HepG2 (cell line): ENCODE results near the gene COMT. TPM values are rescaled to one million over a fixed set of nuclear protein-coding genes. Genes with fewer than 3 reads are reported as not detected.
A peak's percentile ranks its signal among the peaks of the same experiment; 100 is the strongest.

Experiments
- CBFB ChIP-seq: sonication (generic); formaldehyde crosslinking; IDR thresholded peaks from 2 replicates; pipeline ENCODE4 v1.4.0; 2020; ENCODE audit warnings: missing genetic modification reagents
- E2F2 ChIP-seq: sonication (generic); formaldehyde crosslinking; IDR thresholded peaks from 2 replicates; pipeline ENCODE4 v1.4.0; 2020; ENCODE audit warnings: missing genetic modification reagents, borderline replicate concordance
- ELF1 ChIP-seq: sonication (generic); formaldehyde crosslinking; IDR thresholded peaks from 2 replicates; pipeline ENCODE4 v1.4.0; 2020; ENCODE audit warnings: missing genetic modification reagents
- ERF ChIP-seq: IDR thresholded peaks from 2 replicates; pipeline ENCODE4 v1.6.1; 2018; ENCODE audit warnings: missing biosample characterization, missing genetic modification reagents
- HNRNPLL ChIP-seq: fragments of 200-400 bp; formaldehyde crosslinking; IDR thresholded peaks from 2 replicates; pipeline ENCODE4 v1.6.1; 2017; ENCODE audit warnings: mild to moderate bottlenecking, low read depth, low read length; ENCODE audit not compliant: poor library complexity, severe bottlenecking
- KDM2A ChIP-seq: sonication (generic); formaldehyde crosslinking; IDR thresholded peaks from 2 replicates; pipeline ENCODE4 v1.4.0; 2020; ENCODE audit warnings: low read depth, missing genetic modification reagents, borderline replicate concordance
- MAFK ChIP-seq, 2 experiments: IDR thresholded peaks in 1 of 2; conservative IDR thresholded peaks in 1 of 2; 2 replicates each; pipeline ENCODE4 v1.6.1; 2011; ENCODE audit warnings: improper control_type of control experiment in 2 of 2, low read length in 2 of 2
- NFYB ChIP-seq: sonication (generic); formaldehyde crosslinking; IDR thresholded peaks from 2 replicates; pipeline ENCODE4 v1.4.0; 2020; ENCODE audit warnings: missing genetic modification reagents
- NONO ChIP-seq, 2 experiments: fragments of 450-650 bp in 1 of 2; sonication (generic) in 1 of 2; formaldehyde crosslinking in 1 of 2; IDR thresholded peaks in 1 of 2; conservative IDR thresholded peaks in 1 of 2; 2 replicates each; pipeline versions ENCODE4 v1.6.1 to v1.8.0; 2017 to 2022; ENCODE audit warnings: mild to moderate bottlenecking in 1 of 2, missing genetic modification reagents in 1 of 2, moderate library complexity in 1 of 2
- PPARG ChIP-seq: conservative IDR thresholded peaks from 2 replicates; pipeline ENCODE4 v1.6.1; 2016; ENCODE audit warnings: missing biosample characterization, missing genetic modification reagents
- SIN3A ChIP-seq: IDR thresholded peaks from 2 replicates; pipeline ENCODE4 v1.6.1; 2011; ENCODE audit warnings: low read depth, mild to moderate bottlenecking, control low read depth, low read length, borderline replicate concordance
- ZHX2 ChIP-seq, 2 experiments: sonication (generic) in 1 of 2; formaldehyde crosslinking in 1 of 2; IDR thresholded peaks; 2 replicates each; pipeline versions ENCODE4 v1.6.1 to v1.9.0; 2014 to 2022; ENCODE audit warnings: antibody characterized with exemption in 1 of 2, borderline replicate concordance in 1 of 2, inconsistent platforms in 1 of 2, low read depth in 1 of 2, missing genetic modification reagents in 1 of 2
- ZNF567 ChIP-seq: sonication (generic); formaldehyde crosslinking; IDR thresholded peaks from 2 replicates; pipeline ENCODE4 v1.8.1; 2023; ENCODE audit warnings: mild to moderate bottlenecking, missing genetic modification reagents, borderline replicate concordance
- ZNF678 ChIP-seq: sonication (generic); formaldehyde crosslinking; IDR thresholded peaks from 2 replicates; pipeline ENCODE4 v1.4.0; 2020; ENCODE audit warnings: mild to moderate bottlenecking, missing genetic modification reagents
- ZNF772 ChIP-seq: sonication (generic); formaldehyde crosslinking; IDR thresholded peaks from 2 replicates; pipeline ENCODE4 v1.5.0; 2020; ENCODE audit warnings: mild to moderate bottlenecking, missing genetic modification reagents
- polyA plus RNA-seq, 8 experiments: library from polyadenylated mRNA; depleted of rRNA in 3 of 8; stranded (reverse) in 7 of 8; unstranded in 1 of 8; fragments of >200 nt; fragmentation: Illumina TruSeq in 4 of 8; extraction: Trizol in 4 of 8; gene quantifications; 2 replicates each; pipeline versions ENCODE4 v1.2.1 to v1.2.3, GENCODE V29; 2011 to 2016; ENCODE audit warnings: low read depth in 4 of 8, missing spikeins in 1 of 8, mixed read lengths in 1 of 8; ENCODE audit not compliant: insufficient read depth in 1 of 8
- total RNA-seq, 5 experiments: library from RNA; depleted of rRNA; stranded (reverse); fragments of >200 nt; fragmentation: Illumina TruSeq; extraction: Trizol; gene quantifications; 2 replicates each; pipeline ENCODE4 v1.2.3, GENCODE V29; 2016; ENCODE audit warnings: low read depth in 1 of 5

COMT gene
- total and polyA plus RNA-seq, 2 of the 13 experiments (the other 11 are each of a cell fraction or from before 2014, with no cell fraction given) = 156 to 162 TPM

- TF ChIP-seq CBFB (no peak), NFYB (CRISPR knock-in tag) (peak; percentile 46), SIN3A (peak; percentile 76; the same call in 1 of the 2 replicates), ZNF567 (CRISPR knock-in tag) (no peak), E2F2 (no peak), PPARG (no peak), ERF (CRISPR knock-in tag) (peak; percentile 9; the same call in 1 of the 2 replicates), NONO (IDR thresholded peaks at IDR 0.05) (no peak), NONO (CRISPR knock-in tag; conservative IDR thresholded peaks at IDR 0.05) (no peak; the same call in 1 of the 2 replicates), MAFK (conservative IDR thresholded peaks at IDR 0.05 in 1 of 2, IDR thresholded peaks at IDR 0.05 in 1 of 2; ENCODE audit: low read length in 2 of 2) (no peak), ZHX2 (IDR thresholded peaks at IDR 0.05; ENCODE audit: low read depth) (no peak), ZHX2 (CRISPR knock-in tag; IDR thresholded peaks at IDR 0.05; ENCODE audit: borderline replicate concordance) (peak; percentile 38; the same call in 1 of the 2 replicates), ZNF678 (CRISPR knock-in tag) (no peak), ELF1 (CRISPR knock-in tag) (no peak), KDM2A (CRISPR knock-in tag) (0 out of 2 replicates have a peak, but pooled peaks have one; percentile 17), ZNF772 (CRISPR knock-in tag) (no peak; the same call in 1 of the 2 replicates), HNRNPLL (peak; percentile 99)
Observed at GRCh38 chr22:19959043-19959586, 17.5 kb downstream of the COMT start (continued).
